PC-9 (cell line): Measurements from ENCODE around the gene ELAC1. TPM values are rescaled to one million over a fixed set of nuclear protein-coding genes. Genes with fewer than 3 reads are reported as not detected.
A peak's percentile ranks its signal among the peaks of the same experiment; 100 is the strongest.

Experiments used
- BruUV-seq: library from RNA; stranded (reverse); fragments of 400-500 nt; replicated peaks from 2 replicates; lab custom pipeline; 2021; lab: Mats Ljungman, UMichigan
- CTCF ChIA-PET: fragments of 300-600 bp; sonication (Branson Sonifier 250); formaldehyde crosslinking; loops from one replicate; lab custom pipeline; 2022; ENCODE audit warnings: antibody characterized with exemption; lab: Charles Lee
- POLR2A ChIA-PET: fragments of 300-600 bp; sonication (Branson Sonifier 250); formaldehyde crosslinking; loops from one replicate; lab custom pipeline; 2022; ENCODE audit warnings: antibody characterized with exemption; ENCODE audit not compliant: unreplicated experiment; lab: Charles Lee
- DNase-seq, 2 experiments: peaks; one replicate each; pipeline versions ENCODE4 v3.0.0 to v3.0.0-alpha.2; 2015 to 2022; ENCODE audit warnings: mixed read lengths in 1 of 2
- H2AFZ ChIP-seq: fragments of 200-600 bp; sonication (generic); 2 replicates; pipeline ENCODE4 v1.8.1; 2017; ENCODE audit warnings: antibody characterized with exemption
- H3F3A ChIP-seq: fragments of 200-600 bp; sonication (generic); 2 replicates; pipeline ENCODE4 v1.8.1; 2017; ENCODE audit warnings: antibody characterized with exemption, mild to moderate bottlenecking, low read depth; ENCODE audit not compliant: insufficient read depth
- H3K27ac ChIP-seq: fragments of 200-600 bp; sonication (generic); 2 replicates; pipeline ENCODE4 v1.6.1; 2016; ENCODE audit warnings: mixed run types
- H3K27me3 ChIP-seq: fragments of 200-600 bp; sonication (generic); 2 replicates; pipeline ENCODE4 v1.6.1; 2016; ENCODE audit warnings: low read depth, mixed run types; ENCODE audit not compliant: insufficient read depth
- H3K36me3 ChIP-seq: fragments of 200-600 bp; sonication (generic); 2 replicates; pipeline ENCODE4 v1.6.1; 2016; ENCODE audit warnings: low read depth, mixed run types
- H3K4me1 ChIP-seq: fragments of 200-600 bp; sonication (generic); replicated peaks from 2 replicates; pipeline ENCODE4 v1.6.1; 2016; ENCODE audit warnings: mixed run types; ENCODE audit not compliant: insufficient read depth
- H3K4me2 ChIP-seq: fragments of 200-600 bp; sonication (generic); 2 replicates; pipeline ENCODE4 v1.6.1; 2017; ENCODE audit warnings: mixed run types
- H3K4me3 ChIP-seq: fragments of 200-600 bp; sonication (generic); 2 replicates; pipeline ENCODE4 v1.6.1; 2016; ENCODE audit warnings: mixed run types
- H3K79me2 ChIP-seq: fragments of 200-600 bp; sonication (generic); 2 replicates; pipeline ENCODE4 v1.6.1; 2017; ENCODE audit warnings: low read depth, mixed run types
- H3K9me2 ChIP-seq: fragments of 200-600 bp; sonication (generic); 2 replicates; pipeline ENCODE4 v1.8.1; 2017; ENCODE audit warnings: mild to moderate bottlenecking; ENCODE audit not compliant: insufficient read depth
- H3K9me3 ChIP-seq: fragments of 200-600 bp; sonication (generic); 2 replicates; pipeline ENCODE4 v1.8.1; 2016; ENCODE audit warnings: low read depth; ENCODE audit not compliant: insufficient read depth
- H4K20me1 ChIP-seq: fragments of 200-600 bp; sonication (generic); 2 replicates; pipeline ENCODE4 v1.8.1; 2017; ENCODE audit not compliant: insufficient read depth
- EZH2 ChIP-seq: fragments of 200-600 bp; sonication (generic); IDR thresholded peaks from 2 replicates; pipeline ENCODE4 v1.8.0; 2017; ENCODE audit warnings: antibody characterized with exemption, low read depth
- intact Hi-C: fragments of 100-400 bp; cut with micrococcal nuclease; formaldehyde crosslinking; loops from one replicate; pipeline ENCODE4 v1.10.0; 2022; ENCODE audit not compliant: unreplicated experiment
- total RNA-seq: library from RNA; stranded (reverse); gene quantifications from 2 replicates; pipeline ENCODE4 v1.2.3, GENCODE V29; 2021
- TF ChIP-seq, protein P1 (sequence below): fragments of 200-600 bp; sonication (generic); conservative IDR thresholded peaks from 2 replicates; pipeline ENCODE4 v1.6.1; 2017; ENCODE audit warnings: mixed run types, antibody characterized with exemption, mild to moderate bottlenecking, moderate library complexity

Gene ELAC1
- total RNA-seq, 1 experiment from 2014 or later = 6.0 TPM

DNA sequence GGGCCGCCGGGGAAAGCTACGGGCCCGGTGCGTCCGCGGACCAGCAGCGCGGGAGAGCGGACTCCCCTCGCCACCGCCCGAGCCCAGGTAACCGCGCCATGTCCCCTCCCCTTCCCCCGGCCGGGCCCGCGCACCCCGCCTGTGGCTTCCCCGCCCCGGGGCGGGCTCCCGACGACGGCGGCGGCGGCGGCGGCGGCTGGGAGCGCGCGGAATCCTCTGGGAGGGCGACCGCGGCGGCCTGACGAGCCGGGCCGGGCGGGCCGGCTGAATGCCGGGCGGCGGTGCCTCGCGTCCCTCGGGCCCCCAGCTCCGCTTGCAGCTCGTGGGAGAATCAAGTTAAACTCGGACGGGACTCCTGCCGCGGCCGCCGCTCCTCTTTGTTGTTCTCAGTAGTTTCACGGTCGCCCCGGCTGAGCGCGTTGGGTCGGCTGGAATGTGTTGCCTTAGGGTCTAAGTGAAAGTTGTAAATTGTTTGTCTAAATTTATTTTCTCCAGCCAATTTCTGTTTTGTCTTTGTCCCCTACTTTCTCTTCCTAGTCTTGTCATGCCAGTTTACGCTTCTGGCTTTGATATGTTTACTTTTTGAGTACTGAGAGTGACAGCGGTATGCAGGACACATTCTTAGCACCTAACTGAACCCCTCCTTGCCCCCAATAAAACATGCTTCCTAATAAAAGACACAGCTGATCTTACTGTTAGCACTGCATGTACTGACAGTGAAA is 62.9 kb downstream of the ELAC1 start:
- peaks cover 67% of the 10 kb centered on the region for H3K79me2 ChIP-seq
- CTCF ChIA-PET = interaction anchor here (0.6 kb wide), 1 partner anchor 63 kb away, joined by 11 read pairs; the partner anchor contains the start of gene ELAC1
- intact Hi-C loops = loop anchor here (5.0 kb wide), 1 partner anchor 153 kb away; the partner anchor contains the start of gene ME2
- peaks cover 48% of the 10 kb centered on the region for H4K20me1 ChIP-seq
- peak overlapping the region; percentile 67 for H3K27ac ChIP-seq
- peak overlapping the region; percentile 80 for H3K4me3 ChIP-seq
- TF ChIP-seq, protein P1, sequence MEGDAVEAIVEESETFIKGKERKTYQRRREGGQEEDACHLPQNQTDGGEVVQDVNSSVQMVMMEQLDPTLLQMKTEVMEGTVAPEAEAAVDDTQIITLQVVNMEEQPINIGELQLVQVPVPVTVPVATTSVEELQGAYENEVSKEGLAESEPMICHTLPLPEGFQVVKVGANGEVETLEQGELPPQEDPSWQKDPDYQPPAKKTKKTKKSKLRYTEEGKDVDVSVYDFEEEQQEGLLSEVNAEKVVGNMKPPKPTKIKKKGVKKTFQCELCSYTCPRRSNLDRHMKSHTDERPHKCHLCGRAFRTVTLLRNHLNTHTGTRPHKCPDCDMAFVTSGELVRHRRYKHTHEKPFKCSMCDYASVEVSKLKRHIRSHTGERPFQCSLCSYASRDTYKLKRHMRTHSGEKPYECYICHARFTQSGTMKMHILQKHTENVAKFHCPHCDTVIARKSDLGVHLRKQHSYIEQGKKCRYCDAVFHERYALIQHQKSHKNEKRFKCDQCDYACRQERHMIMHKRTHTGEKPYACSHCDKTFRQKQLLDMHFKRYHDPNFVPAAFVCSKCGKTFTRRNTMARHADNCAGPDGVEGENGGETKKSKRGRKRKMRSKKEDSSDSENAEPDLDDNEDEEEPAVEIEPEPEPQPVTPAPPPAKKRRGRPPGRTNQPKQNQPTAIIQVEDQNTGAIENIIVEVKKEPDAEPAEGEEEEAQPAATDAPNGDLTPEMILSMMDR = no peak
- TF ChIP-seq EZH2 = no peak
- peak overlapping the region; percentile 61; the same call in 1 of the 2 replicates for H2AFZ ChIP-seq
- H3K27me3 ChIP-seq = no peaks in the 10 kb centered on the region
- POLR2A ChIA-PET = interaction anchor here (0.6 to 1.3 kb wide), 4 partner anchors 62 to 152 kb away, joined by 3 to 13 read pairs (median 4); partner anchors contain the start of genes ELAC1 and ME2
- peaks cover 8% of the 10 kb centered on the region; the same call in 1 of the 2 replicates for H3F3A ChIP-seq
- no peaks in the 10 kb centered on the region for H3K9me2 ChIP-seq
- 0 out of 2 replicates have a peak, but pooled peaks cover 7% of the 10 kb centered on the region for H3K36me3 ChIP-seq
- DNase-seq = peak; percentile 59 to 72
- peak overlapping the region; percentile 94 for H3K4me2 ChIP-seq
- H3K9me3 ChIP-seq = no peaks in the 10 kb centered on the region
- peaks cover 33% of the 10 kb centered on the region for H3K4me1 ChIP-seq
- no TSS peak for BruUV-seq

DNA sequence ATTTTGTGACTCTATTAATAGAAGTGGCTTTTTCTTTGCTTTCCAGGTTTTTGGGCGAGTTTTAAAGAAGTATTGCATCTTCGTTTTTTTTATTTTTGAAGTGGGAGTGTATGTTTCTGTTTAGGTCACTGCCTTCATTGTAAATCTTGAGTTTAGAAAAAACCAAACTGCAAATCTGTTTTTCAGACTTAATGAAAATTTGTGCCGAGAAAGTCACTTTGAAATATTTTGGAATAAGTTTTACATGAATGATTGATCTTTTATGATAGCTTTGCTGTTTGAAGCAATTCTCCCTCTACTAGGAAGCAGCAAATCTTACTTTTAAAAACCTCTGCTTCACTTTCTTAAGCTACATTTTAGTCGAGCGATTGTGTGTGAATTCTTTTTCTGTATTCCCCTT is 64.4 kb downstream of the ELAC1 start:
- H3K4me2 ChIP-seq = peak overlapping the region; percentile 94
- H3F3A ChIP-seq = peaks cover 8% of the 10 kb centered on the region; the same call in 1 of the 2 replicates
- H3K4me1 ChIP-seq = peaks cover 33% of the 10 kb centered on the region
- no peak for DNase-seq
- TF ChIP-seq, protein P1 = no peak
- no peak for TF ChIP-seq EZH2
- no peak overlapping the region for H2AFZ ChIP-seq
- peaks cover 82% of the 10 kb centered on the region for H3K79me2 ChIP-seq
- no peak overlapping the region for H3K27ac ChIP-seq
- H3K27me3 ChIP-seq = no peaks in the 10 kb centered on the region
- POLR2A ChIA-PET = no interaction called here
- CTCF ChIA-PET = no interaction called here
- BruUV-seq = no TSS peak
- intact Hi-C loops = loop anchor here (5.0 kb wide), 1 partner anchor 155 kb away; the partner anchor contains the start of gene ME2
- no peaks in the 10 kb centered on the region for H3K9me3 ChIP-seq
- 0 out of 2 replicates have a peak, but pooled peaks cover 7% of the 10 kb centered on the region for H3K36me3 ChIP-seq
- peaks cover 63% of the 10 kb centered on the region for H4K20me1 ChIP-seq
- no peaks in the 10 kb centered on the region for H3K9me2 ChIP-seq
- peak overlapping the region; percentile 80; the same call in 1 of the 2 replicates for H3K4me3 ChIP-seq

DNA sequence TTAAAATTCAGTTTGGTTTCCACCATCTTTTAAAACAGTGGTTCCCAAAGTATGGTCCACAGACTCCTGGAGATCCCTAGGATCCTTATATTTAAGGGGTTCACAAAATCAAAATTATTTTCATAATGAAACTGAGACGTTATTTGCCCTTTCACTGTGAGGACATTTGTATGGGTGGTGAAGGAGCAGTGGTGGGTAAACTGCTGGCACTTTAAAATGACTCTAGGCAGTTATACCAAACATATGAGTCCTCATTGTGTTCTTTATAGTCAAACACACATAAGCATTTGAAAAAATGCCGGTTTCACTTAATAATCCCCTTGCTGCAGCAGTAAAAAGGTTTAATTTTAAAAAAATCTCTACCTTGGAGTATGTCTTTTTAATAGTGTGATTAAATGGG is 69.4 kb downstream of the ELAC1 start:
- no peaks in the 10 kb centered on the region for H3F3A ChIP-seq
- H3K9me2 ChIP-seq = no peaks in the 10 kb centered on the region
- 0 out of 2 replicates have a peak, but pooled peaks cover 6% of the 10 kb centered on the region for H3K4me1 ChIP-seq
- no peak overlapping the region for H3K27ac ChIP-seq
- CTCF ChIA-PET = interaction anchor here (0.6 kb wide), 1 partner anchor 98 kb away, joined by 3 read pairs; no protein-coding TSS in a partner anchor
- H2AFZ ChIP-seq = no peak overlapping the region
- no TSS peak for BruUV-seq
- POLR2A ChIA-PET = no interaction called here
- H3K4me2 ChIP-seq = no peak overlapping the region
- 0 out of 2 replicates have a peak, but pooled peaks cover 7% of the 10 kb centered on the region for H3K36me3 ChIP-seq
- DNase-seq = no peak
- H3K9me3 ChIP-seq = no peaks in the 10 kb centered on the region
- intact Hi-C loops = no loop called here
- no peak overlapping the region for H3K4me3 ChIP-seq
- H4K20me1 ChIP-seq = peaks cover 86% of the 10 kb centered on the region
- no peaks in the 10 kb centered on the region for H3K27me3 ChIP-seq
- TF ChIP-seq EZH2 = no peak
- TF ChIP-seq, protein P1 = no peak
- H3K79me2 ChIP-seq = peaks cover 96% of the 10 kb centered on the region

Other genes with a start within 250 kb of the ELAC1 start
- gene MRO, start 148.0 kb upstream of the ELAC1 start, total RNA-seq = not detected in 2 replicates
- gene ME2, start 88.9 kb upstream of the ELAC1 start, total RNA-seq = 24.6 and 27.9 TPM in 2 replicates
- gene SMAD4, start 62.2 kb downstream of the ELAC1 start, total RNA-seq = 51.2 and 60.7 TPM in 2 replicates
- gene MEX3C, start 229.6 kb downstream of the ELAC1 start, total RNA-seq = 21.1 and 26.2 TPM in 2 replicates